HG02973 (cell line): ENCODE results near the gene IDH3G.

Source experiments
- ATAC-seq: cut with Tn5 transposase; IDR thresholded peaks from one replicate; pipeline ENCODE4 v1.9.1; 2021; ENCODE audit warnings: moderate library complexity; ENCODE audit not compliant: unreplicated experiment

Gene IDH3G

DNA sequence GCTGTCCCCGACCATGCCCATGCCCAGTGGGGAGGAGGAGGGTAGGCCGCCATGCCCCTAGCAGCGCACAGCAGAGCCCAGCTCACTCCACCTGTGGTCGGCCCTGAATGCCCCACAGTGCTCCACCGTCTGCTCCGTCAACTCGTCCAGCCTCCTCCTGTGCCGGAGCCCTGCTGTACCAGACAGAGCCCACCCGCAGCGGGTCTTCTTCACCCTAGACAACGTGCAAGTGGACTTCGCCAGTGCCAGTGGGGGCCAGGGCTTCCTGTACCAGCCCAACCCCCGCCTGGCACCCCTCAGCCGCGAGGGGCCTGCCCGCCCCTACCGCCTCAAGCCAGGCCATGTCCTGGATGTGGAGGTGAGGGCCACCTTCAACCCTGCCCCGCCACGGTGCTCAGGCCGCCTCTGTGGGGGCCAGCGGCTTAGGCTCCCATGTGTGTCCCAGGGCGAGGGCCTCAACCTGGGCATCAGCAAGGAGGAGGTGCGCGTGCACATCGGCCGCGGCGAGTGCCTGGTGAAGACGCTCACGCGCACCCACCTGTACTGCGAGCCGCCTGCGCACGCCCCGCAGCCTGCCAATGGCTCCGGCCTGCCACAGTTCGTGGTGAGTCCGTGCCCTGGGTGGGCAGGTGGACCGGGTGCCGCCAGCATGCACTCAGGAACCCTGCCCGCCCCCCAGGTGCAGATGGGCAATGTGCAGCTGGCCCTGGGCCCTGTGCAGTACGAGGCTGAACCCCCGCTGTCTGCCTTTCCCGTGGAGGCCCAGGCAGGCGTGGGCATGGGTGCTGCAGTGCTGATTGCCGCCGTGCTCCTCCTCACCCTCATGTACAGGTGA lies 20.2 kb downstream of the IDH3G start:
- no peak for ATAC-seq

DNA sequence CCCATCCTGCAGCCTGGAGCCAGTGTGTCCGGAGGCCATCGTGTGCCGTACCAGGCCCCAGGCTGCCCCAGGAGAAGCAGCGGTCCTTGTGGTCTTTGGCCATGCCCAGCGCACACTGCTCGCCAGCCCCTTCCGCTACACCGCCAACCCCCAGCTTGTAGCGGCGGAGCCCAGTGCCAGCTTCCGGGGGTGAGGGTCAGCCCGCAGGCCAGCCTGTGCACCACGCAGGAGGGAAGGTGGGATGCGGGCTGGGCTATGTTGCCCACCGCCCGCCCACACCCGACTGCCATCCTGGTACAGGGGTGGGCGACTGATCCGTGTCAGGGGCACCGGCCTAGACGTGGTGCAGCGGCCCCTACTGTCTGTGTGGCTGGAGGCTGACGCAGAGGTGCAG lies 21.0 kb downstream of the IDH3G start:
- no peak for ATAC-seq

DNA sequence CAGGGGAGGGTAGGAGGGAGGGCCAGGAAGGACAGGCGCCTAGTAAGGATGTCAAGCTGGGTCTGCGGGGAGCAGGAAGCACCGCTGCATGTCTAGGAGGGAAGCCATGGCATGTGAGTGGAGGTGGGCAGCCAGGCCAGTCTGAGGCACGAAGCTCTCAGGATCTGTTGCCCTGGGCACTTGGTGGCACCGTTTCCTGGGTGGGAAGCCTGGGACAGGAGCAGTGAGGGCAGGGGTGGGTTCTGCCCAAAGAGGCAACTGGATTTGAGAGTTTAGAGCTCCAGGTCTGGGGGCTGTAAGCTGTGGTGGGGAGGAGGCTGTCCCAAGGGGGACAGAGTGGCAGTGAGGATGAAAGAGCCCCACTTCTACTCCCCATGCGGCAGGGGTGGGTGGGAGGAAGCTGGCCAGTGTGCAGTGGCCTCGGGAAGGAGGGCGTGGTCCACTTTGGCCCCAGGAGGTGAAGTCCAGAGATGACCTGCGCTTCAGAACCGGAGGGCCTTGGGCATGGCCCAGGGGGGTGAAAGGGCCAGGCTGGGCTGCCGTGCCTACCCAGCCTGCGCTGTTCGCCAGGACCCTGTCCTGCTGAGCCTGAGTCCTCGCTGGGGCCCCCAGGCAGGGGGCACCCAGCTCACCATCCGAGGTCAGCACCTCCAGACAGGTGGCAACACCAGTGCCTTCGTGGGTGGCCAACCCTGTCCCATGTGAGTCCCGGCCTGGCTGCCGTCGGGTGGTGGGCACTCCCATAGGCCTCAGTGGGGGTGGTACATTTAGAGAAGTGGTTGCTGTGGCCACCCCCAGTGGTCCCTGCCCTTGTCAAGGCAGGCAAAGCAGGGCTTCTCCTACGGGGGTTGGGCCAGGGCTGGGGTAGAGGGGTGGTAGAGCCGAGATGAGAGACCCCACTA lies 21.6 kb downstream of the IDH3G start:
- no peak for ATAC-seq

DNA sequence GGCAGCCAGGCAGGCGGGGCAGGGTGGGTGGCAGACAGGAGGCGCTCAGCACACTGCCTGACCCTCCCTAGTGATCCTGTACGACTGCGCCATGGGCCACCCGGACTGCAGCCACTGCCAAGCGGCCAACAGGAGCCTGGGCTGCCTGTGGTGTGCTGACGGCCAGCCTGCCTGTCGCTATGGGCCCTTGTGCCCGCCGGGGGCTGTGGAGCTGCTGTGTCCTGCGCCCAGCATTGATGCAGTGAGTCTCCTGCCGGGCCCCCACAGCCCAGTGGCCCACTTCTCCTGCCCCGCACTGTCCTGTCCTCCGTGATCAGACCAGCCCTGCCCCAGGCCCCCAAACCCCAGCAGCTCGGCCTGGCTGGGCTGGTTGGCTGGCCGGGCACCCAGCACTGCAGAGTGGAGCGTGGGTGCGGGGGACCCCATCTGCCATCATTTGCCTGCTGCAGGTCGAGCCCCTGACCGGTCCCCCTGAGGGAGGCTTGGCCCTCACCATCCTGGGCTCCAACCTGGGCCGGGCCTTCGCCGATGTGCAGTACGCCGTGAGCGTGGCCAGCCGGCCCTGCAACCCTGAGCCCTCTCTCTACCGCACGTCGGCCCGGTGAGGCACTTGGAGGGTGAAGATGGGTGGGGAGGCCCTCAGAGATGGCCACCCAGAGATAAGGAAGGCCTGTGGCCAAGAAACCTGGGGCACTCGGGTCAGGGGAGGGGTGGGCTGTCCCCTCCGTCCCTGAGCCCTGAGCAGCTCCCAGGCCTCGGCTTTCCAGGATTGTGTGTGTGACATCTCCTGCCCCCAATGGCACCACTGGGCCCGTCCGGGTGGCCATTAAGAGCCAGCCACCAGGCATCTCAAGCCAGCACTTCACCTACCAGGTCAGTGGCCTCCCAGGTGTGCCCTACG lies 22.5 kb downstream of the IDH3G start:
- no peak for ATAC-seq

DNA sequence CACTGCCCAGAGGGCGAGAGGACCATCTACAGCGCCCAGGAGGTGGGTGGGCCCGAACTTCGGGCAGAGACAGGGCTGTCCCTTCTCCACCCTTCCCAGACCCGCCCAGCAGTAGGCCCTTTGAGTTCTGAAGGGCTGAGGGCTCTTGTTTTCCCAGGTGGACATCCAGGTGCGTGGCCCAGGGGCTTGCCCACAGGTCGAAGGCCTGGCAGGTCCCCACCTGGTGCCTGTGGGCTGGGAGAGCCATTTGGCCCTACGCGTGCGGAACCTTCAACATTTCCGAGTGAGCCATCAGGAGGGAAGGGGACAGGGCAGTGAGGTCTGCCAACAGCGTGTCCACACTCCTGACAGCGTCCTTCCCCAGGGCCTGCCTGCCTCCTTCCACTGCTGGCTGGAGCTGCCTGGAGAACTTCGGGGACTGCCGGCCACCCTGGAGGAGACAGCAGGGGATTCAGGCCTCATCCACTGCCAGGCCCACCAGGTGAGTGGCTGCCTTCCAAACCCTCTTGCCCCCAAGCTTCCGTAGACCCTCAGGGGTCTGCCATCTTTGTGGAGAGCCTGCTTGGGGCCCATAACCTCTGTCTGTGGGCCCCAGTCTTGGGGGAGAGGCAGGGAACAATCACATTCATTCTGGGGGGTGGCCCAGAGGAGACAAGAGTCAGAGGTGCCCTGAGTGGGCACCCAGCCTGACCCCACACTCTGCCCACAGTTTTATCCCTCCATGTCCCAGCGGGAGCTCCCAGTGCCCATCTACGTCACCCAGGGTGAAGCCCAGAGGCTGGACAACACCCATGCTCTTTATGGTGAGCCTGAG lies 23.4 kb downstream of the IDH3G start:
- ATAC-seq = no peak

DNA sequence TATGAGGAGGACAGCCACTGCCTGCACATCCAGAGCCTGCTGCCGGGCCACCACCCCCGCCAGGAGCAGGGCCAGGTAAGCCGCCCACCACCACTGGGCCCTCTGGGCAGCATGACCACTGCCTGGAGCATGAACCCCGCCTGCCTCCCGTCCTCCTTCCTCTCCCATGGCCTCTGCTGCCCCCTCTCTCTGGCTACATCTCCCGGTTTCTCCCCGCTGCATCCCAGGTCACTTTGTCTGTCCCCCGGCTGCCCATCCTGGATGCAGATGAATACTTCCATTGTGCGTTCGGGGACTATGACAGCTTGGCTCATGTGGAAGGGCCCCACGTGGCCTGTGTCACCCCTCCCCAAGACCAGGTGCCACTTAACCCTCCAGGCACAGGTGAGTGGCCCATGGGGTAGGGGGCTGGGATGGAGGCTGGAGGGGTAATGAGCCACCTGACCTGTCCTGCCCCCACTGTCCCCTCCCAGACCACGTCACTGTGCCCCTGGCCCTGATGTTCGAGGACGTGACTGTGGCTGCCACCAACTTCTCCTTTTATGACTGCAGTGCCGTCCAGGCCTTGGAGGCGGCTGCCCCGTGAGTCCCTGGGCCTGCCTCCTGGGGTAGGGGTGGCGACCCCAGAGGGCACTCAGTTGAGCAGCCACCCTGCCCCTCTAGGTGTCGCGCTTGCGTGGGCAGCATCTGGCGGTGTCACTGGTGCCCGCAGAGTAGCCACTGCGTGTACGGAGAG lies 24.1 kb downstream of the IDH3G start:
- no peak for ATAC-seq

DNA sequence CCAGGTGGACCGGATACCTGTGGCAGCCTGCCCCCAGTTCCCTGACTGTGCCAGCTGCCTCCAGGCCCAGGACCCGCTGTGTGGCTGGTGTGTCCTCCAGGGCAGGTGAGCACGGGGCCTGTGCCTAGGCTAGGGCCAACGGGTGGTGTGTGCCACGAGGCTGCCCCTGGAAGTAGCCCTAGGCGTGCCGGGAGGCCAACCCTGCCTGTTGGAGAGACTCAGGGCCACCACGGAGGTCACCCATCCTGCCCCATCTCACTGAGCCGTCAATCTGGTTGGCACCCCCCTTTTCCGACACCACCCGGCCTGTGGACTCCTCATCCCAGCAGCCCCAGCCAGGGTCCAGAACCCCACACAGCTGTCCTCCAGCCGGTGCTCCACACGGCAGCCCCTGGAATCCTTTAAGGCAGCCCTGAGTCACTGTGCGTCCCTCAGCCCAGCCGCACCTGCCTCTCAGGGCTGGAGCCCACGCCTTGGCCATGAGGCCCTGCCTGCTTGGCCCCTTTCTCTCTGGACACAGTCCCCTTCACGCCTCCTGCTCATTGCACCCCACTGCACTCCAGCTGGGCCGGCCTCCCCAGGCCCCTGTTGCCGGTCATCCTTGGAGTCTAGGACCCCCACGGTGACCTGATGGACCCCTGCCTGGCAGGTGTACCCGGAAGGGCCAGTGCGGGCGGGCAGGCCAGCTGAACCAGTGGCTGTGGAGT lies 24.9 kb downstream of the IDH3G start:
- no peak for ATAC-seq

DNA sequence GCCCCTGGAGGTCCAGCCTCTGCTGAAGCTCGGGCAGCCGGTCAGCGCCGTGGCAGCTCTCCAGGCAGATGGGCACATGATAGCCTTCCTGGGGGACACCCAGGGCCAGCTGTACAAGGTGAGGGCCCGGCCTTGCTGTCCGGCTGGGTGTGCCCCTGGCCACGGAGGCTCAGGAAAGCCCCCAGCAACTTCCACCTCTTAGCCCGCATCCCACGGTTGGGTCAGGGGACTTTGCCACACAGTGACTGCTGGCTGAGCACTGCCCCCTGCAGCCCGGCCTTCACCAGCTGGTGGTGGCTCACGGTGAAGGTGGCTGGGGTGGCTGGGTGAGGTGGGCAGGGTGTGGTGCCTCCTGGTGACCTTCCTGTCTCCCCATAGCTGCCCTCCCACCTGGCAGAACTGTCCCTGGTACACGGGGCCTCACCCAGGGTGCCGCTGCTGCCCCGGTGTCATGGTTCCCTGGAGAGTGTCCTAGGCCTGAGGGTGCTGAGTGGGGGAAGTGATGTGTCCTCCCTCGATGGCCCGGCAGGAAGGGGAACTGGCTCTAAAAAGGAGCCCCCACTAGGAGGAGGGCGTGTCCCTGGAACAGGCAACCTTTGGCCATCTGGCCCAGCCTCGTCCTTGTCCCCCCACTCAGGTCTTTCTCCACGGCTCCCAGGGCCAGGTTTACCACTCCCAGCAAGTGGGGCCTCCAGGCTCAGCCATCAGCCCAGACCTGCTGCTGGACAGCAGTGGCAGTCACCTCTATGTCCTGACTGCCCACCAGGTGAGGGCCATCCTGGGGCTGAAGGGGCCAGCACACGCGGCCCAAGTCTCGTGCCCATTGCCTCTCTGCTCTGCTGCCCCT lies 25.6 kb downstream of the IDH3G start:
- no peak for ATAC-seq

DNA sequence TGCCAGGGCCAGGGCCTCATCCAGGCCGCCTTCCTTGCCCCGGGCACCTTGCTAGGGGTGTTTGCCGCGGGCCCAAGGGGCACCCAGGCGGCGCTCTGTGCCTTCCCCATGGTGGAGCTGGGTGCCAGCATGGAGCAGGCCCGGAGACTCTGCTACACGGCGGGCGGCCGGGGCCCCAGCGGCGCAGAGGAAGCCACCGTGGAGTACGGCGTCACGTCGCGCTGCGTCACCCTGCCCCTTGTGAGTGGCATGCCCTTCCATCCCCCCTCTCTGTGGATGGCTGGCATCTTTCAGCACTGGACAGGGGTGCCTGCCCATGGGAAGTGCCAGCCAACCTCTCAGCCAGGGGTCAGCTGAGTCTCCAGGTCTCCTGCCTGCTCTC lies 26.5 kb downstream of the IDH3G start:
- ATAC-seq = no peak

DNA sequence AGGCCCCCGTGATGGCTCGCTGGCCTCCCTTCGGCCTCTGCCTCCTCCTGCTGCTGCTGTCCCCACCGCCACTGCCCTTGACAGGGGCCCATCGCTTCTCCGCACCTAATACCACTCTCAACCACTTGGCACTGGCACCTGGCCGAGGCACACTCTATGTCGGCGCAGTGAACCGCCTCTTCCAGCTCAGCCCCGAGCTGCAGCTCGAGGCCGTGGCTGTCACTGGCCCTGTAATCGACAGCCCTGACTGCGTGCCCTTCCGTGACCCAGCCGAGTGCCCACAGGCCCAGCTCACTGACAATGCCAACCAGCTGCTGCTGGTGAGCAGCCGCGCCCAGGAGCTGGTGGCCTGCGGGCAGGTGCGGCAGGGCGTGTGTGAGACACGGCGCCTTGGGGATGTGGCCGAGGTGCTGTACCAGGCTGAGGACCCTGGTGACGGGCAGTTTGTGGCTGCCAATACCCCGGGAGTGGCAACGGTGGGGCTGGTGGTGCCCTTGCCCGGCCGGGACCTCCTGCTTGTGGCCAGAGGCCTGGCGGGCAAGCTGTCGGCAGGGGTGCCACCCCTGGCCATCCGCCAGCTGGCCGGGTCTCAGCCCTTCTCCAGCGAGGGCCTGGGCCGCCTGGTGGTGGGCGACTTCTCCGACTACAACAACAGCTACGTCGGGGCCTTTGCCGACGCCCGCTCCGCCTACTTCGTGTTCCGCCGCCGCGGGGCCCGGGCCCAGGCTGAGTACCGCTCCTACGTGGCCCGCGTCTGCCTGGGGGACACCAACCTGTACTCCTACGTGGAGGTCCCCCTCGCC lies 27.1 kb downstream of the IDH3G start:
- no peak for ATAC-seq

DNA sequence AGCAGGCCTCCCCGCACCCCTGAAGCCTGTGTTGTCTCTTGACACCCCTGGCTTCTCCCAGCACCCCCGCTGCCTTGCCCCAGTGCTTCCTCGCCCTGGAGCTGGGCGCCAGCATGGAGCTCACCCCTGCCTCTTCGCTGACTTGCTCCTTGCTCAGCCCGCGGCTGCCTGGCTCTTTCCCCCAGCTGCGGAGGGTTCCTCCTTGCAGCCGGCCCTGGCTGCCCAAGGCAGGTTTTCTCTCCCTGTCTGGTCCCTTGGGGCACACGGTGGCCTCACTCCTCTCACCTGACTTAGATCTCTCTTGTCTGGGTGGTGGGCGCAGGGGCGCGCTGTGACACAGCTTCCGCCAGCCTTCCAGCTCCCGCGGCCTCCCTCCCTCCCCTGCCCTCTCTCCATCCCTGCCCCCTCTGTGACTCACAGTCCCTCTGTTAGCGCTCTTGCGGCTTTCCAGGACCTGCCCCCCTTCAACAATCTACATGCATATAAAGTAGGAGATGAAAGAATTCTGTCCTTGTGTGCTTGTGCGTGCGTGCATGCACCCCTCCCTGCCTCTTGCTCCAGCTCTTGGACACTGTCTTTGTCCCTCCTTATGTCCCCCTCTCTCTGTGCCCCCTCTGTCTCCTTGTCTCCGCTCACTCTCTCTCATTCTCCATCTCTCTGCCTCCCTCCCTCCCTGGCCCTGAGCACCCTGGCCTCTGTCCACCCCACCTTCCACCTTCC lies 27.9 kb downstream of the IDH3G start:
- no peak for ATAC-seq

DNA sequence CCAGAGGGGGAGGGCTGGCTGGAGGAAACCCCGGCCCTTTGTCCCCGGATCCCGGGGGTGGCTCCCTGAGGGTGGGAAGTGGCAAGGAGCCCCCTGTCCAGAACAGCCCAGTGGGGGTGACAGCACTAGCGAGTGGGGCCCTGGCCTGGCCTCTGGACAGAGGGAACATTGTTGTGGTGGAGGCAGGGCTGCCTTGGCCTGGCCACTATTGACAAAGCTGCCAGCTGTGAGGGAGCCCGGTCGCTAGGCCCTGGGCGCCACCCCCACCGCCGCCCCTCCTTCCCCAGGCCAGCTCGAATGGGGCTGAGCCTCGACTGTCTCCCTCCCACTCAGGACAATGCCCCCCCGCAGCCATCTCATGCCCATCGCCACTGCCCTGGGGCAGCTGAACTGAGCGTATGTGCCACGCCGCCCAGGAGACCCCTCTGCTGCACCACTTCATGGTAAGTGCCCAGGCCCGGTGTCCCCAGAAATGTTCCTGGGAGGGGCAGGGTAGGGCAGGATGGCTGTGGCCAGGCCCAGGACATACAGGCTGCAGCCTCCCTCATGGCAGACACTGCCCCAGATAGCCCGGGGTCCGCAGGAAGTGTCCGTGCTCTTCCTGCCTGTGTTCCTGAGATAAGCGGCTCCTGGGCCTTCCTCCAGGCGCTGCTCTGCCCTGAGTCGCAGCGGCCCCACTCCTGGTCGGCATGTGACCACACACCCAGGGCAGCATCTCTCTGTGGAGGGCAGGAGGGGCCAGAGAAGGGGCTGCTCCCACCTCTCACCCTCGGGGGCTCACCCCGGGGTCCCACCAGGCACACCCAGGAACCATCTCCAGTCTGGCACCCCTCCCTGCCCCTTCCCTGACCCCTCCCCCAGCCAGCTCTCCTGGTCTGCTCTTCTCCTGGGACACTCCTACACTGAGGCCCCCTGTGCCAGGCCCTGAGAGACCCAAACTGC lies 28.8 kb downstream of the IDH3G start:
- ATAC-seq = no peak

DNA sequence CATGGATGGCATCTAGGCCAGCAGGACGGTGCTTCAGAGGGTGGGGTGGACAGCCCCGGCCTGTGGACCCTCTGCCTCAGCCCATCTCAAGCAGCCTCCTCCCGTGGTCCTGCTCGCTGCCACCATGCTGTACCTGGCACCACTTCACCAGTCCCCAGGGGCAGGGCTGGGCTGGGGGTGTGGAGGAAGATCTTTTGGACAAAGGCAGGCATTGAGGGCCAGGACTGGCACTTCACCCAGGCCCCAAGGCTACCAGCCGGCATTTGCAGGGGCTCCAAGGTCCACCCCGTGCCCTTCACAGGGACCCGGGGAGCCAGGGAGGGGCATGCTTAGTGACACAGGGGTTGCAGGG lies 29.4 kb downstream of the IDH3G start:
- ATAC-seq = no peak

DNA sequence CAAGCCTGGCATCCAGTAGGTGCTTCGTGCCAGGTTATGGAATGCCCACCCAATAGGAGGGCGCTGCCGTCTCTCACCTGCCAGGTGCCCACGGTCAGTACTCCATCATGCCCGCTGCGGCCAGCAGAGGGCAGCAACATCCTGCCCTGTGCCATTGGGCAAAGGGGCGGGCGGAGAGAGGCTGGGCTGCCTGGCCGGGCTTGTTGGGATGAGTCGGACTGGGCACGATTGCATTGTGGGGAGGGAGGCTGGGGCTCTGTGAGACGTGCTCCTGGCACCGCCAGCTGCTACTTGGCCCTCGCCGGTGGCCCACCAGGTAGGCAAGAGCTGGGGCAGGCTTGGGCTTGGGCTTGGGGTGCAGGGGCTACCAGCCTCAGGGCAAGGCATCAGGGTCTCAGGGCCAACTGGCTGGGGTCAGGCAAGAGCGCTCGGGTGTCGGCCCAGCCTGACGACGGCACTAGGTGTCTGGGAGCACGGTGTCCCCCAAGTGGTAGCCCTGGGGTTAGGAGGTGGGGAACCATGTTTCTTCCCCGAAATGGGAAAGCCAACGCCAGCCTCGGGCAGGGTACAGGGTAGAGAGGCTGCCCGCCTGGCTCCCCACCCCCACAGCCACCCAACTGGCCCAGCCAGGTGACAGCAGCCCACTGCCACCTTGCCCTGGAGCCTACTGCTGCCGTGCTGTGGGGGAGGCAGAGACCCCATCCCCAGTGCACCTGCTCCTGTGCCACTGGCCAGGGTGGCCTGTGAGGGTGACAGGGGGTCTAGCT lies 30.0 kb downstream of the IDH3G start, which contains the start of gene PLXNB3:
TSS of gene PLXNB3 (plus strand) at position 261 of the 767 bp plus-strand sequence. CDS start 1,287 bp downstream, outside the sequence.
- ATAC-seq = no peak
